GM21515 (cell line): ENCODE data around the gene KRTAP10-10.
"Not testable (repeated sequence)": the region's sequence is repeated elsewhere in the genome, so short reads cannot be mapped to it uniquely, and the experiment has no call there.

Experiments used
- ATAC-seq: cut with Tn5 transposase; IDR thresholded peaks from one replicate; pipeline ENCODE4 v1.9.1; 2021; ENCODE audit not compliant: unreplicated experiment

KRTAP10-10 gene

DNA sequence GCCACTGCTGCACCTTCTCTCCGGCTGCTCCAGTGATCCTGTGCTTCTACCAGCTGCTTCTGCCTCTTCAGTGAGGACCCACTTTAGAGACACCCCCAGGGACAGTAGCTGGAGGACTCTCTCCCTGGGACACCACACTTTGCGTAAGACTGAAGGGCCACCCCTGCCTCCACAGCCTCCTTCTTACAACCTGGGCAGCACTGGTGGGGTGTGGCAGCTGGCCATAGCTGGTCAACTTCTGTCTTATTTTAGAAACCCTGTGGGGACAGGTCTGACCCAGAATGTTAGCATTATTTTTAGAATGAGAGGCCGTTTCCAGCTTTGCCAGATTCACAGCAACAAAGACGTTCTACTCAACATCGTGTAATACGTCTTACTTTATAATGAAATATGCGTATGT is 11.4 kb upstream of the KRTAP10-10 start:
- no peak for ATAC-seq

DNA sequence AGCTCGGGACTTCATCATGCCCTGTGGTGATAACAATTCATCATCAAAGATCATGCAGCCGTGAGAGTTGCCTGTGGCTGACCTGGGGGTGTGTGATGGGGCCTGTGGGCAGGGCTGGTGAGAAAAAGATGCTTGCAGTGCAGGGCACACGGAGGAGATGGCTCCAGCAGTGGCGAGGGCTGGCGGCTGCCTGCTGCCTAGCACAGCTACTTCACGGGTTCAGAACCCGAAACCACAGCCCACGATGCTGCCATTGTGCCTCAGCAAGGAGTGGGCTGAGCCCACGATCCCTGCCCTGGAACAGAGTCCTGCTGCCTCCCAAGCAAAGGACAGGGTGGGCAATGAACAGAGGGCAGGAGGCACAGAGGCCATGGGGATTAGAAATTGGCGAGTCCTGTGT is 10.9 kb upstream of the KRTAP10-10 start:
- ATAC-seq, result no peak

DNA sequence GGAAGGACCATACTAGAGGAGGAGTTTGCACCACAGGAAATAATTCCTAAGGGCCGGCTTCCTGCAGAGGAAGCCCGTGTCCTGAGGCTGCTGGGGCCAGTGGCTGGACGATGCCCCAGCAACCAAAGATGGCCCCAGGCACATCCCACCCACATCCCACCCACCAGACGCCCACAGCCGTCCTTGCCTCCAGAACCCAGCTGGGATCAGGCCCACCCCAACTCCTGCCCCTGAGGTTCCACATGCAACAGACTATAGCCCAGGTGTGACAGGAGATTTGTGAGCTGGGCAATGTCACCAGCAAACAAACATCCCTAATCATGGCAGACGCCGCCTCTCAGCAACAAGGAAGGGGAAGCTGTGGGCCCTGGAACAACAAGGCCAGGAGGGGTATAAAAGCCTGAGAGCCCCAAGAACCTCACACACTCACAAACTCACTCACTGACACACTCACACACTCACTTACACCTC is 10.4 kb upstream of the KRTAP10-10 start, which contains the start of gene KRTAP10-9:
Gene KRTAP10-9 (plus strand): TSS at position 421 of the 471 bp plus-strand sequence. CDS start 79 bp downstream, outside the sequence.
- no peak for ATAC-seq

DNA sequence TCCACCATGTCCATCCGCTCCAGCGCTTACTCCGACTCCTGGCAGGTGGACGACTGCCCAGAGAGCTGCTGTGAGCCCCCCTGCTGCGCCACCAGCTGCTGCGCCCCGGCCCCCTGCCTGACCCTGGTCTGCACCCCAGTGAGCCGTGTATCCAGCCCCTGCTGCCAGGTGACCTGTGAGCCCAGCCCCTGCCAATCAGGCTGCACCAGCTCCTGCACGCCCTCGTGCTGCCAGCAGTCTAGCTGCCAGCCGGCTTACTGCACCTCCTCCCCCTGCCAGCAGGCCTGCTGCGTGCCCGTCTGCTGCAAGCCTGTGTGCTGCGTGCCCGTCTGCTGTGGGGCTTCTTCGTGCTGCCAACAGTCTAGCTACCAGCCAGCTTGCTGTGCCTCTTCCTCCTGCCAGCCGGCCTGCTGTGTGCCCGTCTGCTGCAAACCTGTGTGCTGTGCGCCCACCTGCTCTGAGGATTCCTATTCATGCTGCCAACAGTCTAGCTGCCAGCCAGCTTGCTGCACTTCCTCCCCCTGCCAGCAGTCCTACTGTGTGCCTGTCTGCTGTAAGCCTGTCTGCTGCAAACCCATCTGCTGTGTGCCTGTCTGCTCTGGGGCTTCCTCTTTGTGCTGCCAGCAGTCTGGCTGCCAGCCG is 9.9 kb upstream of the KRTAP10-10 start:
- not testable (repeated sequence) for ATAC-seq

DNA sequence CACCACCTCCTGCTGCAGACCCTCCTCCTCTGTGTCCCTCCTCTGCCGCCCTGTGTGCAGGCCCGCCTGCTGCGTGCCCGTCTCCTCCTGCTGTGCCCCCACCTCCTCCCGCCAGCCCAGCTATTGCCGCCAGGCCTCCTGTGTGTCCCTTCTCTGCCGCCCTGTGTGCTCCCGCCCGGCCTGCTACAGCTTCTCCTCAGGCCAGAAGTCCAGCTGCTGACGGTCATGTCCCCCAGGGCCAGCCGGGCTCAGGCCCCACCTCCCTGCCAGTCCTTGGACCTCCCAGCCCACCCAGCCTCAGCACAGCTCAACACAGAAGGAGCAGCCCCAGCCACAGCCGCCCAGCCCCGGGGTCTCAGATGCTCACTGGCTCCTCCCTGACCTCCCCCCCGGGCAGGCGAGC is 9.3 kb upstream of the KRTAP10-10 start:
- not testable (repeated sequence) for ATAC-seq

DNA sequence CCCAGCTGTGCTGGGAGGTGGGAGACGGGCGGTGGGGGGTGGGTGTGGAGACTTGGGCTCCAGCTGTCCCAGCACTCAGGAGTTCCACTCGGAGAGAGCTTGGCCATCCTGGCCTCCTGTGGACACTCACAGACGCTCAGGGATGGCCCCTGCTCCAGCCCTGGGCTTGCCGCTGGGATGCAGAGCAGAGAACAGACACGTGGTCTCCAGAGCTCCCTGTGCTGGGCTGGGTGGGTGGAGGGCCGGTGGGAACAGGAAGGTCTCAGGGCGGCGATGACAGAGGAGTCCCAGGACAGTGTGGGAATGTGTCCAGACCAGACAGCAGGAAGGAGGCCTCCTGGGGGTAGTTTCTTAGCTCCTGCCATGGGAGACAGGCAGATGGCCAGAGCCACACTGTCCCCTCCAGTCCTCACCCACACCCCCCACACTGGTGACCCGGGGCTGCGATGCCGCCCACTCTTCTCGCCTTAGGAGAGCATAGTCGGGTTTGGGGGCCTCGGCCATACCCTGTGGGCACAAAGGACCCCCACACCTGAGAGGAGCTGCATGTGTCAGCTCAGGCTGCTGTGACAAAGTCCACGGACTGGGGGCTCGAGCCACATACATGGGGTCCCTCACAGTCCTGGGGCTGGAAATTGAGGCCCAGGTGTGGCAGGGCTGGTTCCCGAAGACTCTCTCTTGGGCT is 8.3 kb upstream of the KRTAP10-10 start:
- ATAC-seq, result no peak

DNA sequence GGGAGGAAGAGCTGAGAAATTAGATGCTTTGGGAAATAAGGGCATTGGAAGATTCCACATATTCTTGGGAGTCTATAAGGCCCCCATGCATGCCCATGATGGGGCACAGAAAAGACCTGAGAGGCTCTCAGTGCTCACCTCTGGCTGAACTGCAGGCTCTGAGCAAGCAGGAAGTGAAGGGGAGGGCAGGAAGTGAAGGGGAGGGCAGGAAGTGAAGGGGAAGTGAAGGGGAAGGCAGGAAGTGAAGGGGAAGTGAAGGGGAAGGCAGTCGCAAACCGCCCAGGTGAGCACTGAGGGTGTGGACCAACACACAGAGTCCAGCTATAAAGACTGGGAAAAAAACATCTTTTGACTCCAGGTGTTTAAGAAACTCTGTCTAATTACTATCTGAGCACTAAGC is 6.7 kb upstream of the KRTAP10-10 start:
- ATAC-seq, result no peak

DNA sequence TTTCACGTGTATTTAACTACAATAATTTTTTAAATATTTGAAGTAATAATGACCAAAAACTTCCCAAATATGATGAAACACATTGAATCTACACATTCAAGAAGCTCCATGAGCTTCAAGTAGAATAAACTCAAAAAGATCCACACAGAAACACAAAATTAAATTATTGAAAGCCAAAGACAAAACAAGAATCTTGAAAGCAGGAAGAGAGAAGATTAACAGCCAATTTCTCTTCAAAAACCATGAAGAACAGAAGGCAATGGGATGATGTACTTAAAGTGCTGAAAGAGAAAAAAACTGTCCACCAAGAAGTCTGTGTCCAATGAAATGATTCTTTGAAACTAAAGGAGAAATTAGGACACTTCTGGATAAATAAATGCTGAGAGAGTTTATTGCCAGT is 5.1 kb upstream of the KRTAP10-10 start:
- ATAC-seq, result no peak

DNA sequence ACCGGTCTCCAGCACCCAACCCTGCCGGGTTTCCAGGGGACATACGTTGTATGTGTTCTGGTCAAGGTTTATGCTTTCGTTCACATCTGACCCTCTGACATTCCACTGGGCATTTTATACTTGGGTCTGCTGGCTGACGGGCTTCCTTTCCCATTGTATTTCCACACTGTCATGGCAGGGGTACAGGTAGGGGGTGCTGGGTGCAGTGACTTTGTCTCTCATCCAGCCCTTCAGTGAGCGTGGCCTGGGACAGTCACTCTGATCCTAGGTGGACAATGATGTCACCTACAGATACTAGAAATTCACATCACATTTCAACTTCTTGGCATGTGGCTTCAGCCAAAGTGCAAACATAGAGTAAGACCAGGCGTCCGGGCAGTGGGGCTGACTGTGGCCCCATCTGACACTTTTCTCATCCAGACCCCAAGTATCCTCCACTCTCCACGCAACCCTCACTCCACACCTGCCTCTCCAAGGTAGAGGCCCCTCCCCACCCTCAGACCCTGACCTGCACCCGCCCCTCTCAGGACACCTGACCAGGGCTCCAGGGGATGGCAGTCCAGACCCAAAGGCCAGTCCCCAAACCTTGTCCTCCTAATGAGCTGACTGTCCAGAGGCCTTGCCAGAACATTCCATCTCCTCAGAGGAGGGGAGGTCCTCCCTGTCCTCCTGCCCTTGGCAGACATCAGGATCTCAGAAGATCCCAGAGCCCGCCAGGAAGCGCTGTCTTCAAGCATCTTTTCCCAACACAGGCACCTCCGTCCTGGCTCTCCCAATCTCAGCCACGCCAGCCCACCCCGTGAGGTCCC is 743 bp upstream of the KRTAP10-10 start:
- no peak for ATAC-seq

DNA sequence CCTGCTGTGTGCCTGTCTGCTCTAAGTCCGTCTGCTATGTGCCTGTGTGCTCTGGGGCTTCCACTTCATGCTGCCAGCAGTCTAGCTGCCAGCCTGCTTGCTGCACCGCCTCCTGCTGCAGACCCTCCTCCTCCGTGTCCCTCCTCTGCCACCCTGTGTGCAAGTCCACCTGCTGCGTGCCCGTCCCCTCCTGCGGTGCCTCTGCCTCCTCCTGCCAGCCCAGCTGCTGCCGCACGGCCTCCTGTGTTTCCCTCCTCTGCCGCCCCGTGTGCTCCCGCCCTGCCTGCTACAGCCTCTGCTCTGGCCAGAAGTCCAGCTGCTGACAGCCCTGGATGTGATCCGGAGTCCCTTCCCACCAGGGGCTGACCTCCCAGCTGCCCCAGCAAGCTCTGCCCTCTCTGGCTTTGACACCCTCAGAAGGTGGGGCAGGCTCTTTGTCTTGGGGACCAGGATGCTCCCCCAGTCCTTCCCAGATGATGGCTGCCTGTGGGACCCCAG is 744 bp downstream of the KRTAP10-10 start:
- not testable (repeated sequence) for ATAC-seq

DNA sequence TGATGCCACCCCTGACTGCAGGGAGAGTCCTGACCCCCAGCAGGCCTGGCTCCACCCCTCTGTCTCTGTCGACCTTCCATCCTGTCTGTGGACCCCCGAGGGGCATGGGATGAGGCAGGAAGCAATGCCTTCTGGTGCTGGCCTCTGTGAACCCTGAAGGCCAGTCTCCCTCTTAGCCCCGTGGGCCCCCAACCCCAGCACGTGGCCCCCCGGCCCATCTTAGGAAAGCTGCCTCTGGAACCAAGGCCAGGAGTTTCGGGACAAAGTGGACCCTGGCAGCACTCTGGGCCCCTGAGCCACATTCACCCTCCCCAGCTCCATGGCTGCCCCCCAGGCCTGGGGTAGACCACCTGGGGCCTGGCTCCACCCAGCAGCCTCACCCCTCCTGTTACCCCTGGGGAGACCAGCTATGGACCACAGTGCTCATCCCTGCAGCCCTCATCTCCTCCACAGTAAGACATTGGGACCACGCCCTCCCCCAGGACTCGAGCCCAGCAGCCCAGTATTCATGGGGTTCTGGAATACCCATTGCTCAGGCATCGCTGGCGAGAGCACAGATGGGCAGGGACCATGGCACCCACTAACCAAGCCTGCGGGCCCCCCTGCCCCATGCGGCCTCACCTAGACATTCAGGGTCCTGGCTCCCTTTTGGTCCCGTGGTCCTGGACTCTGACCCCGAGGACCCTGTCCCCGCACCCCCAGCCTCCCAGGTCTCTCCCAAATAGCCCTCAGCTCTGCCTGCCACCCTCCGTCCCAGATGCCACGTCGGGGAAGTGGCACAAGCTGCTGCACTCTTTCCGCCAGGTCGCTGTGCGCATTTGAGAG is 1.6 kb downstream of the KRTAP10-10 start:
- ATAC-seq, result not testable (repeated sequence)

DNA sequence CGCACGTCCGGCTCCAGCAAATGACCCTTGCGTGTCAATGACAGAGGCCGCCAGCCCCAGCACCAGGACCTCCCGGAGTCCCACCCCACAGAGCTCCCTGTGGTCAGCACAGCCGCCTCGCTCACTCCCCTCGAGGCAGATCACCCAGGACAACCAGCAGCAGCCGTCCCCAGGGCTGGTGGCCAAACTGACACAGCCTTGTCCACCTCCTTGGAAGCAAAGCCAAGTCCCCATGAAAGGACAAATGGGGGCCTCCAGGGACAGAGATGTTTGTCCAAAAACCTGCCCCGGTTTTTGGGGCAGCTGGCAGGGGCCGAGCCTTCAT is 2.1 kb downstream of the KRTAP10-10 start:
- ATAC-seq, result no peak

DNA sequence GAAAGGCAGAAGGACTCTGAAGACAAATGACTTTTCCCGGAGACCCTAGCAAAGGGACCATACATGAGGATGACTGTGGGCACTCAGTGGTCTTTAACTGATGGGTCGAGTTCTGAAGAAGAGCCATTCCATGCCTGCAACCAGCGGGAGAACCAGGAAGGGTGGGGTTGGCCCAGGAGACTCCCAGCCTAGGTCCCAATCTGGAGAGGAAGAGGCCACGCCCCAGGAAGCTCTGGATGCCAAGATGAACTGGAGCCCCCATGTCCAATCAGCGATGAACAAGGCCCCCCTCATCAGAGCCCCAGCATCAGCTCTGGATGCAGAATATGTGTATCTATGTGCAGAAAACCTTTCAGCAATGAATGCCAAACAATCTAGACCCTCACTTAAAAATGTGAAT is 3.6 kb downstream of the KRTAP10-10 start:
- ATAC-seq, result no peak

DNA sequence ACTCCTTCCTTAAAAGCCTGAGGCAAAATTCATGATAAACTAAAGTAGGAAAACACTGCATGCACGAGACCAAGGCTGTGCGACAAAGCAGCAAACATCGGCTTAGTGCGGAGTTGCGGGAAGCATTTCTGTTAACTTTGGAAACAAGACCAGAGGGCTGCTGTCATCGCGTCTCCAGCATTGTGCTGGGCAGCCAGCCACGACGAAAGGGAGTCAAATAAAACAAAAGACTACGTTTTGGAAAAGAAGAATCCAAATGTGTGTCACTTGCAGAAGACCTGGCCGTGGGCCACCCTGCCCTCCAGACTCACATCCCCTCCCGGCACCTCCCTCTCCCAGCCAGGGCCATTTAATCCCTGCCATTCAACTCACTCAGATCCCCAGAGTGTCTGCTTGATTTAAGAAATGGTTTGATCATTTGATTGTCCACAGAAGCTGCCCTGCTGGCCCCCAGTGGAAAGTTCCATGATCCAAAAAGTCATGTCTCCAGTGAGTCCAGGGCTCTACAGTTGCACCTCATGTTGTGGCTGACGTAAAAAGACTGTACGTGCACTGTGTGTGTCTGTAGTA is 6.7 kb downstream of the KRTAP10-10 start:
- ATAC-seq, result no peak

DNA sequence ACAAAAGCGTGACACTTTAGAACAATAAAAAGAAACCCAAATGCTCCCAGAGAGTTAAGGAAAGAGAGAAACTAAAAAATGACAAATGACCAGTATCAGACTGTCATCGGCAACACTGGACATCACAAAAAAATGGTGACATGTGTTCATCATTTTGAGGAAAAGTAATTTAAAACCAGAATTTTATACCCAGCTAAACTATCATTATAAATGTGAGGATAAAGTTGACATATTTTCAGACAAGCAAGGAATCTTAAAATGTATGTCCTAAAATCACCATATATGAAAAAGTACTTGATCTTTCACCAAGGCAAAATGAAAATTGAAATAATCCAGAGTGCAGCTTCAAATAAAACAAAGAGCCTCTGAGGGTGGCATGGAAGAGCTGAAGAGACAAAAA is 7.7 kb downstream of the KRTAP10-10 start:
- no peak for ATAC-seq

DNA sequence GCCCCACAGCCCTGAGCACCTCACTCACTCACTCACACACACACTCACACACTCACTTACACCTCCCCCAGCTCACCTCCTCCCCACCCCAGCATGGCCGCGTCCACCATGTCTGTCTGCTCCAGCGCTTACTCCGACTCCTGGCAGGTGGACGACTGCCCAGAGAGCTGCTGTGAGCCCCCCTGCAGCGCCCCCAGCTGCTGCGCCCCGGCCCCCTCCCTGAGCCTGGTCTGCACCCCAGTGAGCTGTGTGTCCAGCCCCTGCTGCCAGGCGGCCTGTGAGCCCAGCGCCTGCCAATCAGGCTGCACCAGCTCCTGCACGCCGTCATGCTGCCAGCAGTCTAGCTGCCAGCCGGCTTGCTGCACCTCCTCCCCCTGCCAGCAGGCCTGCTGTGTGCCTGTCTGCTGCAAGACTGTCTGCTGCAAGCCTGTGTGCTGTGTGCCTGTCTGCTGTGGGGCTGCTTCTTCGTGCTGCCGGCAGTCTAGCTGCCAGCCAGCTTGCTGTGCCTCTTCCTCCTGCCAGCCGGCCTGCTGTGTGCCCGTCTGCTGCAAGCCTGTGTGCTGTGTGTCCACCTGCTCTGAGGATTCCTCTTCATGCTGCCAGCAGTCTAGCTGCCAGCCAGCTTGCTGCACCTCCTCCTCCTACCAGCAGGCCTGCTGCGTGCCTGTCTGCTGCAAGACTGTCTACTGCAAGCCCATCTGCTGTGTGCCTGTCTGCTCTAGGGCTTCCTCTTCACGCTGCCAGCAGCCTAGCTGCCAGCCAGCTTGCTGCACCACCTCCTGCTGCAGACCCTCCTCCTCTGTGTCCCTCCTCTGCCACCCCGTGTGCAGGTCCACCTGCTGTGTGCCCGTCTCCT is 9.4 kb downstream of the KRTAP10-10 start, which contains the start of gene KRTAP10-11:
Gene KRTAP10-11 (plus strand): TSS at position 49 of the 856 bp plus-strand sequence. CDS start 45 bp downstream, at position 94.
- ATAC-seq, result not testable (repeated sequence)

DNA sequence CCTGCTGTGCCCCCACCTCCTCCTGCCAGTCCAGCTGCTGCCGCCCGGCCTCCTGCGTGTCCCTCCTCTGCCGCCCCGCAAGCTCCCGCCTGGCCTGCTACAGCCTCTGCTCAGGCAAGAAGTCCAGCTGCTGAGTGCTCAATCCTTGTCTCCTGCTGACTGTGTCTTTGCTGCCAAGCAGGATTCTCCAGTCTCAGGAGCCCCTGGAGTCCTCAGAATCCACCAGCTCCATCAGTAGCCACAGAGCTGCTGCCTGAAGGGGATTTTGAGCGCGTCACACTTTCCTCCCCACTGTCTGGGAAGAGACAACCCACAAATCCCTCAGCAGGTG is 10.0 kb downstream of the KRTAP10-10 start:
- ATAC-seq, result no peak

DNA sequence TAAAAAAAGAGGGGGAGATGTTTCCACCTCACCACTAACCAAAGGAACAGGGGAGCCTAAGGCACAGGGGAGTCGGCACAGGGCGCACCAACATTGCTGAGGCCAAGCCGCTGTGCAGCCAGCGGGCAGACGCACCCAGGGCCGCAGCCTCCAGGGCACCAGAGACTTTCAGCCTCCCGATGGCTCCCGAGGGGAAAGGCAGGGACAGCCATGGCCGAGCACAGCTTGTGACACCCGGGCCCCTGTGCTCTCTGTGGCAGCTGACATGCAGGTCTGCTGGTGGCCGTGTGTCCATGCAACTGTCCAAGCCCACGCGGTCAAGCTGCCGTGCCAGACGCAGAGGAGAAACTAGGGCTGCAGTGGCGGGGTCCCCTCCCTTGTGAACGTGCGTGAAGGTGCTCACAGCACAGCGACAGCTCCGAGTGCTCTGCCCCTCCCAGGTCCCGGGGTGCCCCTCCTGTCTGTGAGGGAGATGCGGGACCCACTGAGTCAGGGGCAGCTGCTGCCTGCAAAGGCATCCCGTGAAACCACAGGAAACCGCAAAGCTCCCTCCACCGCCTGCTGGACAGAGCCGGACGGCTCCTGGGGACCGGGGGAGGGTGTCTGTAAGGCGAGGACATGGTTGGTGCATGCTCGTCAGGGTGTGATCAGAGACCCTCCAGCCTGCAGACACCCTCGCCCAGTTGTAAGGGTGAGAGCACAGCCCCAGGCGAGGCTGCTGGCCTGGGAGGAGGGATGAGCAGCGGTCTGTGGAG is 11.6 kb downstream of the KRTAP10-10 start:
- ATAC-seq, result no peak
